GM23338 (cell line): Measurements from ENCODE around the gene TNC. TPM values are rescaled to one million over a fixed set of nuclear protein-coding genes. Genes with fewer than 3 reads are reported as not detected.

ENCODE experiments used
- ATAC-seq: fragments of 200-7000 bp; cut with Tn5 transposase; 3 replicates; pipeline ENCODE4 v1.9.1; 2020
- DNase-seq: peaks from one replicate; pipeline ENCODE4 v3.0.0-alpha.2; 2015; ENCODE audit warnings: low spot score
- H2AFZ ChIP-seq: fragments of 200-600 bp; sonication (generic); 2 replicates; pipeline ENCODE4 v1.8.0; 2016; ENCODE audit warnings: antibody characterized with exemption, mild to moderate bottlenecking, moderate library complexity
- H3F3A ChIP-seq: fragments of 200-600 bp; sonication (generic); replicated peaks from 2 replicates; pipeline ENCODE4 v1.8.0; 2017; ENCODE audit warnings: antibody characterized with exemption, mixed run types, low read depth
- H3K27ac ChIP-seq: fragments of 200-600 bp; sonication (generic); 2 replicates; pipeline ENCODE4 v1.6.1; 2016; ENCODE audit warnings: low read depth
- H3K27me3 ChIP-seq: fragments of 200-600 bp; sonication (generic); 2 replicates; pipeline ENCODE4 v1.8.0; 2016; ENCODE audit warnings: mild to moderate bottlenecking, mixed run types, moderate library complexity; ENCODE audit not compliant: insufficient read depth
- H3K36me3 ChIP-seq: fragments of 200-600 bp; sonication (generic); 2 replicates; pipeline ENCODE4 v1.8.0; 2016; ENCODE audit warnings: mild to moderate bottlenecking; ENCODE audit not compliant: insufficient read depth
- H3K4me1 ChIP-seq: fragments of 200-600 bp; sonication (generic); 2 replicates; pipeline ENCODE4 v1.8.0; 2016; ENCODE audit warnings: mild to moderate bottlenecking, moderate library complexity; ENCODE audit not compliant: insufficient read depth
- H3K4me2 ChIP-seq: fragments of 200-600 bp; sonication (generic); 2 replicates; pipeline ENCODE4 v1.7.1; 2017; ENCODE audit warnings: mixed run types
- H3K4me3 ChIP-seq: fragments of 200-600 bp; sonication (generic); 2 replicates; pipeline ENCODE4 v1.6.1; 2016; ENCODE audit warnings: mixed run types
- H3K79me2 ChIP-seq: fragments of 200-600 bp; sonication (generic); replicated peaks from 2 replicates; pipeline ENCODE4 v1.8.0; 2017; ENCODE audit warnings: mild to moderate bottlenecking; ENCODE audit not compliant: insufficient read depth
- H3K9me2 ChIP-seq: fragments of 200-600 bp; sonication (generic); 2 replicates; pipeline ENCODE4 v1.8.0; 2017; ENCODE audit not compliant: insufficient read depth
- H4K20me1 ChIP-seq: fragments of 200-600 bp; sonication (generic); replicated peaks from 2 replicates; pipeline ENCODE4 v1.8.0; 2017; ENCODE audit warnings: mild to moderate bottlenecking; ENCODE audit not compliant: insufficient read depth
- H3K27ac Mint-ChIP-seq: 2 replicates; pipeline ENCODE4 v1.8.0; 2020; ENCODE audit warnings: inconsistent platforms, mild to moderate bottlenecking, moderate library complexity, mixed read lengths
- H3K27me3 Mint-ChIP-seq: 3 replicates; pipeline ENCODE4 v1.8.0; 2022; ENCODE audit warnings: low read depth, mild to moderate bottlenecking, moderate library complexity, mixed read lengths, inconsistent platforms; ENCODE audit not compliant: insufficient read depth, poor library complexity
- H3K36me3 Mint-ChIP-seq: 3 replicates; pipeline ENCODE4 v1.8.0; 2021; ENCODE audit warnings: low read depth, mild to moderate bottlenecking, inconsistent platforms, moderate library complexity, mixed read lengths
- H3K4me1 Mint-ChIP-seq: 3 replicates; pipeline ENCODE4 v1.8.0; 2020; ENCODE audit warnings: mild to moderate bottlenecking, inconsistent platforms, mixed read lengths
- H3K4me3 Mint-ChIP-seq: 3 replicates; pipeline ENCODE4 v1.8.0; 2021; ENCODE audit warnings: moderate library complexity, mild to moderate bottlenecking, inconsistent platforms, mixed read lengths
- H3K9me3 Mint-ChIP-seq: 3 replicates; pipeline ENCODE4 v1.8.0; 2020; ENCODE audit warnings: moderate library complexity, mild to moderate bottlenecking, inconsistent platforms, mixed read lengths
- CREB1 ChIP-seq: fragments of 250-450 bp; sonication (Bioruptor Pico); IDR thresholded peaks from 2 replicates; pipeline ENCODE4 v1.5.0; 2020; ENCODE audit warnings: low read depth, mild to moderate bottlenecking, moderate library complexity
- CTCF ChIP-seq, 2 experiments: fragments of 200-600 bp in 1 of 2; sonication (generic) in 1 of 2; conservative IDR thresholded peaks; 2 replicates each; pipeline versions ENCODE4 v1.5.1 to v1.6.1; 2016 to 2017; ENCODE audit warnings: antibody characterized with exemption in 2 of 2, low read depth in 2 of 2, mild to moderate bottlenecking in 2 of 2, moderate library complexity in 1 of 2
- ETS1 ChIP-seq: IDR thresholded peaks from 2 replicates; pipeline ENCODE4 v1.6.1; 2016; ENCODE audit warnings: antibody characterized with exemption
- EZH2 ChIP-seq: fragments of 200-600 bp; sonication (generic); IDR thresholded peaks from one replicate; pipeline ENCODE4 v1.8.0; 2017; ENCODE audit warnings: antibody characterized with exemption, mild to moderate bottlenecking, low read depth; ENCODE audit not compliant: unreplicated experiment
- EZH2phosphoT487 ChIP-seq: fragments of 200-600 bp; sonication (generic); IDR thresholded peaks from one replicate; pipeline ENCODE4 v1.8.1; 2018; ENCODE audit warnings: antibody characterized with exemption; ENCODE audit not compliant: unreplicated experiment
- JUNB ChIP-seq: IDR thresholded peaks from one replicate; pipeline ENCODE4 v1.6.1; 2016; ENCODE audit warnings: antibody characterized with exemption; ENCODE audit not compliant: unreplicated experiment
- NANOG ChIP-seq: IDR thresholded peaks from 2 replicates; pipeline ENCODE4 v1.6.1; 2016; ENCODE audit warnings: antibody characterized with exemption, borderline replicate concordance
- POLR2AphosphoS5 ChIP-seq: IDR thresholded peaks from 2 replicates; pipeline ENCODE4 v1.6.1; 2016; ENCODE audit warnings: antibody characterized with exemption, low read depth
- REST ChIP-seq: IDR thresholded peaks from one replicate; pipeline ENCODE4 v1.6.1; 2018; ENCODE audit warnings: antibody characterized with exemption; ENCODE audit not compliant: unreplicated experiment
- STAT1 ChIP-seq: IDR thresholded peaks from one replicate; pipeline ENCODE4 v1.6.1; 2016; ENCODE audit warnings: antibody characterized with exemption; ENCODE audit not compliant: unreplicated experiment
- ZNF114 ChIP-seq: fragments of 250-450 bp; sonication (Bioruptor Pico); IDR thresholded peaks from 2 replicates; pipeline ENCODE4 v1.5.0; 2020; ENCODE audit warnings: mild to moderate bottlenecking, moderate library complexity
- ZNF331 ChIP-seq: fragments of 250-450 bp; sonication (Bioruptor Pico); IDR thresholded peaks from 2 replicates; pipeline ENCODE4 v1.5.0; 2020; ENCODE audit warnings: low read depth, mild to moderate bottlenecking, moderate library complexity
- ZNF462 ChIP-seq: fragments of 250-450 bp; sonication (Bioruptor Pico); IDR thresholded peaks from 2 replicates; pipeline ENCODE4 v1.5.0; 2020; ENCODE audit warnings: mild to moderate bottlenecking, moderate library complexity
- polyA plus RNA-seq: library from polyadenylated mRNA; unstranded; fragments of >200 nt; fragmentation: Nextera tagmentation; extraction: Ambion mirVana; gene quantifications from 2 replicates; pipeline ENCODE4 v1.2.1, GENCODE V29; 2016
- total RNA-seq: library from RNA; depleted of rRNA; stranded (reverse); fragments of >200 nt; shearing (Covaris generic); gene quantifications from 2 replicates; pipeline ENCODE4 v1.2.3, GENCODE V29; 2014

The TNC gene
- total and polyA plus RNA-seq, 2 experiments from 2014 or later, result 0.89 to 2.7 TPM

- H3K4me3 Mint-ChIP-seq, result no peak overlapping the region
Observed at GRCh38 chr9:115042781-115043509, 75.0 kb downstream of the TNC start.

More at GRCh38 chr9:115042781-115043509, 75.0 kb downstream of the TNC start:
- Mint-ChIP-seq H3K27ac (no peak overlapping the region), H3K36me3 (no peaks in the 10 kb centered on the region), H3K4me1 (no peaks in the 10 kb centered on the region), H3K9me3 (no peaks in the 10 kb centered on the region), H3K27me3 (no peaks in the 10 kb centered on the region)
- Histone ChIP-seq H3K9me2 (0 out of 2 replicates have a peak, but pooled peaks cover 2% of the 10 kb centered on the region), H3K27me3 (no peaks in the 10 kb centered on the region), H3K27ac (no peak overlapping the region), H3K4me2 (no peak overlapping the region), H3K79me2 (no peaks in the 10 kb centered on the region), H3F3A (no peaks in the 10 kb centered on the region), H3K36me3 (no peaks in the 10 kb centered on the region), H3K4me3 (no peak overlapping the region), H4K20me1 (no peaks in the 10 kb centered on the region), H3K4me1 (no peaks in the 10 kb centered on the region), H2AFZ (no peak overlapping the region)
- no peak for ATAC-seq
- no peak for DNase-seq
- TF ChIP-seq STAT1 (no peak), ZNF462 (CRISPR knock-in tag) (no peak), REST (no peak), POLR2AphosphoS5 (no peak), EZH2 (no peak), JUNB (no peak), ETS1 (no peak), CREB1 (CRISPR knock-in tag) (no peak), ZNF114 (CRISPR knock-in tag) (no peak), ZNF331 (CRISPR knock-in tag) (no peak), NANOG (no peak), EZH2phosphoT487 (no peak), CTCF (conservative IDR thresholded peaks at IDR 0.05; ENCODE audit: low read depth in 2 of 2) (no peak)
